ENCODE results near the gene KCTD7.
"Not testable (repeated sequence)": the region's sequence is repeated elsewhere in the genome, so short reads cannot be mapped to it uniquely, and the experiment has no call there.

Gene KCTD7

GRCh38 chr7:66617295-66617694 lies 11.4 kb upstream of the KCTD7 start:
- DNase-seq, result no peak

DNA sequence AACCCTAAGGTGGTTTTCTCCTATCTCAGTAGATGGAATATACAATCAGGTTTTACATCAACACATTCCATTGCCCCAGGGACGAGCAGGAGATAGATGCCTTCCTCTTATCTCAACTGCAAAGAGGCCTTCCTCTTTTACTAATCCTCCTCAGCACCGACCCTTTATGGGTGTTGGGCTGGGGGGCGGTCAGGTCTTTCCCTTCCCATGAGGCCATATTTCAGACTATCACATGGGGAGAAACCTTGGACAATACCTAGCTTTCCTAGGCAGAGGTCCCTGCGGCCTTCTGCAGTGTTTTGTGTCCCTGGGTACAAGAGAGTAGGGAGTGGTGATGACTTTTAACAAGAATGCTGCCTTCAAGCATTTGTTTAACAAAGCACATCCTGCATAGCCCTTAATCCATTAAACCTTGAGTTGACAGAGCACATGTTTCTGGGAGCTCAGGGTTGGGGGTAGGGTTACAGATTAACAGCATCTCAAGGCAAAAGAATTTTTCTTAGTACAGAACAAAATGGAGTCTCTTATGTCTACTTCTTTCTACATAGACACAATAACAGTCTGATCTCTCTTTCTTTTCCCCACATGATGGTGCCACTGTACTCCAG lies 9.2 kb upstream of the KCTD7 start:
- DNase-seq, result not testable (repeated sequence)

DNA sequence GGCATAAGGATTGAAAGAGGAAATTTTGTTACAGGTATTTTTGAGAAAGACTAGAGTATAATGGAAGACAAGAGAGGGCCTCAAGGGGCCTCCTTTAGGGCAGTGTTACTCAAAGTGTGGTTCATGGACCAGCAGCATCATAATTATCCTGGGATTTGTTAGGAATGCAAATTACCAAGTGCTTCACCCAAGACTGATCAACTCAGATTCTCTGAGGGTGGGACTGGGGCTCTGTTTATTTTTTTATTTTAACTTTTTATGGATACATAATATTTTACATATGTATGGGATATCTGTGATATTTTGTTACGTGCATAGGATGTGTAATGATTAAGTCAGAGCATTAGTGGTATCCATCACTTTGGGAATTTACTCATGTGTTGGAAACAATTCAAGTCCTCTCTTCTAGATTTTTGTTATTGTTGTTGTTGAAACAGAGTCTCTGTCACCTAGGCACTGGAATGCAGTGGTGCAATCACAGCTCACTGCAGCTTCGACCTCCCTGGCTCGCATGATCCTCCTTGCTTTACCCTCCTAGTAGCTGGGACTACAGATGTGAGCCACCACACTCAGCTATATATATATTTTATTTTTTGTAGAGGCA lies 2.2 kb upstream of the KCTD7 start:
- DNase-seq, result no peak

GRCh38 chr7:66627151-66627681 lies 1.5 kb upstream of the KCTD7 start:
- DNase-seq, result peak in 1 of 2 donors; percentile 25

GRCh38 chr7:66627881-66628360 lies 760 bp upstream of the KCTD7 start:
- DNase-seq, result no peak

- no peak for DNase-seq
Observed at GRCh38 chr7:66629222-66630062, 761 bp downstream of the KCTD7 start.

GRCh38 chr7:66630531-66630930 lies 1.9 kb downstream of the KCTD7 start:
- no peak for DNase-seq

DNA sequence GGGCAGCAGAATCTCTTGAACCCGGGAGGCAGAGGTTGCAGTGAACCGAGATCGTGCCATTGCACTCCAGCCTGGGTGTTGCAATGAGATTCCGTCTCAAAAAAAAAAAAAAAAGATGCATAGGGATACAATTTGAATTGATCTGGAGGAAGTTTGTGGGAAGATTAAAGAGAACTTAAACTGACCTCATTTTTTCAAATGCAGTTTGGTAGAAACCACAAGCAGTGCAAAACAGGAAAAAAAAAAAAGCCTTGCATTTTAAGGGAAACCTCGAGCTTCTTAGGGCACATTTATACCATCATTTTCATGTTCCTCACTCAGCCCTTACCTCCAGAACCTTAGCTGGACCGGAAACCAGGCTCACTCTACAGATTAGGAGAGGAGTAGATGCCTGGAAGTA lies 2.8 kb downstream of the KCTD7 start:
- peak in 1 of 2 donors; percentile 44 for DNase-seq

DNA sequence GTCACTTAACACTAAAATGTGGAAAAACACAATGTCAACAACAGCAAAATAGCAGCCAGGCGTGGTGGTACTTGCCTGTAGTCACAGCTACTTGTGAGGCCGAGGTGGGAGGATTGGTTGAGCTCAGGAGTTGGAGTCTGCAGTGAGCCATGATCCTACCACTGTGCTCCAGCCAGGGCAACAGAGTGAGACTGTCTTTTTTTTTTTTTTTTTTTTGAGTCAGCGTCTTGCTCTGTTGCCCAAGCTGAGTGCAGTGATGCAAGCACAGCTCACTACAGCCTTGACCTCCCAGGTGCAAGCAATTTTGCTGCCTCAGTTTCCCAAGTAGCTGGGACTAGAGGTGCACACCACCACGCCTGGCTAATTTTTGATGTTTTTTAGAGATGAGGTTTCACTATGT lies 6.1 kb downstream of the KCTD7 start:
- DNase-seq, result no peak

DNA sequence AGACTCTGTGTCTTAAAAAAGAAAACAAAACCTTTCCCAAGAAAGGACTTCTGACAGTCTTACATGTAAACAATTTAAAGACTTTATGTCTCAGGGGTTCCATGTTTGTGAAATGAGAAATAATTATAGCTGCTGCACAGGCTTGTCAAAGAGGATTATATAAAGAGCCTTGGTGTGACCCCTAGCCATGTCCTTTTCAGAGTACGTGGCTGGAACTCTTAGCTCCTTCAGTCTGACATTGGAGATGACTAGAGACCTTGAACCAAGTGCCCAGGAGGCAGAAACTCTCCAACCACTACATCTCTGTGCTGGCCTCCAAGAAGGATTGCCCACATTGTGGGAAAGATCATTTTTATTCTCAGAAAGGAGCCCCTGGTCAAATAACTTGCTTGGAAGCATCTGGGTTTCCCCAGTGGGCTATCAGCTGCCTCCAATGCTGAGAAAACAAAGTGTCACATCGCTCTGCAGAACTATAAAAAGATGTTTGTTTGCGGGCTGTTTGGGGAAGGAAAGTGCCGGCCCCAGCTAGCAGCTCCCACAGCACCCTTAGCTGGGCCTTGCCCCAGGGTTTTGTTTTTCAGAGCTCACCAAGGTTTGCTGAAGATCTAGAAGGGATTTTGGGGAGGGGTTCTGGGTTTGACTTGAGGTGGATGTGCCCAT lies 6.8 kb downstream of the KCTD7 start:
- DNase-seq, result not testable (repeated sequence)

GRCh38 chr7:66635982-66636546 lies 7.4 kb downstream of the KCTD7 start:
- peak in 1 of 2 donors; percentile 21 for DNase-seq

DNA sequence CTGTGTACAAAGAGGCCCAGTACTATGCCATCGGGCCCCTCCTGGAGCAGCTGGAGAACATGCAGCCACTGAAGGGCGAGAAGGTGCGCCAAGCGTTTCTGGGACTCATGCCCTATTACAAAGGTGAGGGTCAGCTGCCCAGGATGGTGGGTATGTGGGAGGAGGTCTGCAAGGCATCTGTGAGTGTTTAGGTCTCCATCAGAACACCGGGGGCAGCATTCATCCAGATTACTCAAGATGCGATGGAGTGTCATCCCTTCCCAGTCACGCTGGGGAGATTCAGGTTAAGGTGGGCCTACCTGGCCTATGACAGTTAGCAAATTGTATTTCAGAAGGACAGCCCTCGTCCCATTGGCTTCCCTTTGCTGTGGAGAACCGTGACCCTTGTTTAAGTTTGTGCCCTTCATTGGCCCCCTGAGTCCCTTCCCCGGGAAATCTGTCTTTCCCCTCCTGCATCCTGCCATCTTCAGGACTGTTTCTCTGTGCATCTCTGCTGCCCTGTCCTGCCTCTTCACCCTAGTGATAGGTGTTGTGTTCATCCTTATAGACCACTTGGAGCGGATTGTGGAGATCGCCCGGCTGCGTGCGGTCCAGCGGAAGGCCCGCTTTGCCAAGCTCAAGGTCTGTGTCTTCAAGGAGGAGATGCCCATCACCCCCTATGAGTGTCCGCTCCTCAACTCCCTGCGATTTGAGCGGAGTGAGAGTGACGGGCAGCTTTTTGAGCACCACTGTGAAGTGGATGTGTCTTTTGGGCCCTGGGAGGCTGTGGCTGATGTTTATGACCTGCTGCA lies 9.8 kb downstream of the KCTD7 start:
- DNase-seq, result no peak

DNA sequence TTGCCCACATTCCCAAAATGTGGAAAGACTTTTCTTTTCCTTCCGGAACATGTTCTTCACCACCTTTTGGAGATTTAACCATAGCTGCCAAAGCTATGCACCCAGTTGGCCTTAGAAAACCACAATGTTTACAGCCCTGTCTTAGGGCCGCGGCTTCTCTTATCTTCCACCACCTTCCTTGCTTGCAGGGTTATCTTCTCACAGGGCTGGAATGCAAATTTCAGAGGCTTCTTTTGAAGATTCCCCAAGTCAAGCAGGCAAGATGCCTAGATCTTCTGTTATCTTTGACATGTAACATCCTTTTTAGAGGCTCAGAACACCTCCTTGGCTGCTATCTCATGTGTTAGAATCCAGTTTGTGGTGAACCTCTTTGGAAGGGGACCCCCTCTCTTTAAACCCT lies 11.1 kb downstream of the KCTD7 start:
- DNase-seq, result no peak

GRCh38 chr7:66640802-66641525 lies 12.3 kb downstream of the KCTD7 start:
- DNase-seq, result no peak

- no peak for DNase-seq
Observed at GRCh38 chr7:66641526-66641871, 12.8 kb downstream of the KCTD7 start.

DNA sequence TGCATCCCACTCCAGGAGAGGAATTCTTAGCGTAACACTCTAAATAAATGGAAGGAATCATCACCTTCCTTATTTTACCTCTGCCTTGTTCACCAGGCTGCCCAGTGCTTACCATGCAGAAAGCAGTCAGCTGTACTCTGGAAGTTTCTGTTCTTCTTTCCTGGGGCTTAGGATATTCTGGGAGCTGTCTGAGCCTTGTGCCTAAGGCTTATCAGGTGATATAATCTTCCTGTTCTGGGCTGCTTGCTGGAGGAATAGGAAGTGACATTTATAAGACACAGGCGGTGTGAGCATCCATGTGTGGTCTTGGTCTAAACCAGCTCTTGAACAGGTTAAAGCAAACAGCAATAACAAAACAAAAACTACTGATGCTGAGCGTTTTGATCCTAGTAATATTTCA lies 13.5 kb downstream of the KCTD7 start:
- no peak for DNase-seq

DNA sequence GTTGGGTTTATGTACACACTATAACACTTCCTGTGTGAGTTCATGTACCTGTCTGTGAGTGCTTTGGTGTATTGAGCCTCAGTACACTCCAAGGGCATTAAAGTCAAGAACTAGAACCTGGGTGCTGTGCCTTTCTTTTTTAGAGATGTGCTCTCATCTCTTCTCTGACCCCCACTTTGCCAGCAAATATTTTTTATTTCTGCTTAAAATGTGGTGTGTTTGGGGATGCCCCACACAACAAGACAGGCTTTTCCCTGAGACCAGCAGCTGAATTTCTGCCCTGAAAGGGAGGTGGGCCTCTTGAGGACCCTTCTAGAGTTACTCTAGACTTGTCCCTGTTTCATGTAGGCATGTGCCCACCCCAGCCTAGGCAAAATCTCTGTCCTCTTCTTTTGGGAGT lies 14.3 kb downstream of the KCTD7 start:
- DNase-seq, result no peak

GRCh38 chr7:66643395-66643794 lies 14.7 kb downstream of the KCTD7 start:
- DNase-seq, result no peak

DNA sequence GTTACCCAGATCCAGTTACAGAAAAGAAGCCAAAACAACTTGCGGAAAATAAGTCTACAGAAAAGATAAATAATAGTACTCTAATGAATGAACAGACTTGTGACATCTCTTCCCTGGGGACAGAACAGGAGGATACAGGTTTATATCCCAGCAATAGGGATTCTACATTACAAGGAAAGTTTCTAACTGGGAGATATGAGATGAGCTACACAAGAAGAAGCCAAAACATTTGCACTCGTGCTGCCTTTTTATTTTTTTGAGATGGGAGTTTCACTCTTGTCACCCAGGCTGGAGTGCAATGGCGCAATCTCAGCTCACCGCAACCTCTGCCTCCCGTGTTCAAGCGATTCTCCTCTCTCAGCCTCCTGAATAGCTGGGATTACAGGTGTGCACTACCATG lies 22.3 kb downstream of the KCTD7 start:
- not testable (repeated sequence) for DNase-seq

GRCh38 chr7:66653719-66654274 lies 25.1 kb downstream of the KCTD7 start:
- DNase-seq, result not testable (repeated sequence)

Data from CD4-positive, alpha-beta T cell treated with Interleukin-4 for 1 hour (primary cell).